Right atrium auricular region (tissue), 2 donors: ENCODE data around the gene GPT2. TPM values are rescaled to one million over a fixed set of nuclear protein-coding genes. Genes with fewer than 3 reads are reported as not detected.
A peak's percentile ranks its signal among the peaks of the same experiment; 100 is the strongest.

Experiments
- DNase-seq: peaks from one replicate; pipeline ENCODE4 v3.0.0-alpha.2; 2019; ENCODE audit warnings: low spot score
- H3K27ac ChIP-seq, 2 donors: fragments of 200-600 bp; sonication (generic); 1 replicate in 1 of 2; 2 replicates in 1 of 2; pipeline ENCODE4 v1.5.1; 2016 to 2019
- H3K27me3 ChIP-seq, 2 donors: fragments of 200-600 bp; sonication (generic); one replicate each; pipeline versions ENCODE4 v1.5.1 to v1.6.0; 2017 to 2019
- H3K36me3 ChIP-seq: fragments of 200-600 bp; sonication (generic); one replicate; pipeline ENCODE4 v1.5.1; 2016
- H3K4me1 ChIP-seq, 2 donors: fragments of 200-600 bp; sonication (generic); one replicate each; pipeline versions ENCODE4 v1.5.1 to v1.6.0; 2017 to 2019
- H3K4me3 ChIP-seq, 2 donors: fragments of 200-600 bp; sonication (generic); 1 replicate in 1 of 2; 2 replicates in 1 of 2; pipeline ENCODE4 v1.5.1; 2017 to 2019; ENCODE audit warnings: mild to moderate bottlenecking in 1 of 2, moderate library complexity in 1 of 2
- H3K9me3 ChIP-seq, 2 donors: fragments of 200-600 bp; sonication (generic); one replicate each; pipeline ENCODE4 v1.5.1; 2019
- total RNA-seq, 2 donors: library from RNA; depleted of rRNA; stranded (reverse); fragments of >200 nt; gene quantifications; one replicate each; pipeline ENCODE4 v1.1.0, GENCODE V29; 2016
- TF ChIP-seq, protein P1 (sequence below), 2 donors: fragments of 200-600 bp; sonication (generic); IDR thresholded peaks; one replicate each; pipeline ENCODE4 v1.5.1; 2019; ENCODE audit warnings: antibody characterized with exemption in 2 of 2

The GPT2 gene
- total RNA-seq, 2 donors from 2014 or later: 3.7 to 12.1 TPM

DNA sequence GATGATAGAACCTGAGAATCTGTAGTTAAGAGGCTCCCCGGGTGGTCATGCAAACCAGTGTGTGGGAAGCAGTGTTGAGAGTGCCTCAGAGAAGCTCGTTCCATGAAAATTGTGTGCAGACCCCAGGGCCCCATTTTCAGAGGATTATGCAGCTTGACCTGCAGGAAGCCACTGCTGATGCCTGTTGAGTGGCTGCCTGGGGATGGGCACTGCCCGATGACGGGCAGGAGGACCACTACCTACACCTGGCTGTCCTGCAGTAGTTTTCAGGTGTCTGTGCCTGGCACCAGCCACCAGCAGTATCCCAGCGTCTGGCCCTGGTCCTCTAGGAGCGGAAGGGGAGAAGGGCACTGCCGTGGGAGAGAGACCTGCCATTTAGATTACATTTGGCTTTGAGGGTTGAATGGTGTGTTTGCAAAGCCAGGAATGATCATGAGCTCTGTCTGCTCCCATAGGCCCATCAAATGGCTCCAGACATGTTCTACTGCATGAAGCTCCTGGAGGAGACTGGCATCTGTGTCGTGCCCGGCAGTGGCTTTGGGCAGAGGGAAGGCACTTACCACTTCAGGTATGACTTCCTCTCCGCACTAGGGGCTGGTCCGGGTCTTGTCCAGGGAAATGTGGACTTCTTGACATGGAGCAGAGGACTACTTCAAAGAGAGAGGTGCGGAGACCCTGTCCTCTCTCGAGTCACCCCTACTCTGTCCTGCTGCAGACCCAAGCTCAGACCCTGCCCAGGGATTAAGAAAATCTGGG, 42.5 kb downstream of the GPT2 start:
- TF ChIP-seq, protein P1, sequence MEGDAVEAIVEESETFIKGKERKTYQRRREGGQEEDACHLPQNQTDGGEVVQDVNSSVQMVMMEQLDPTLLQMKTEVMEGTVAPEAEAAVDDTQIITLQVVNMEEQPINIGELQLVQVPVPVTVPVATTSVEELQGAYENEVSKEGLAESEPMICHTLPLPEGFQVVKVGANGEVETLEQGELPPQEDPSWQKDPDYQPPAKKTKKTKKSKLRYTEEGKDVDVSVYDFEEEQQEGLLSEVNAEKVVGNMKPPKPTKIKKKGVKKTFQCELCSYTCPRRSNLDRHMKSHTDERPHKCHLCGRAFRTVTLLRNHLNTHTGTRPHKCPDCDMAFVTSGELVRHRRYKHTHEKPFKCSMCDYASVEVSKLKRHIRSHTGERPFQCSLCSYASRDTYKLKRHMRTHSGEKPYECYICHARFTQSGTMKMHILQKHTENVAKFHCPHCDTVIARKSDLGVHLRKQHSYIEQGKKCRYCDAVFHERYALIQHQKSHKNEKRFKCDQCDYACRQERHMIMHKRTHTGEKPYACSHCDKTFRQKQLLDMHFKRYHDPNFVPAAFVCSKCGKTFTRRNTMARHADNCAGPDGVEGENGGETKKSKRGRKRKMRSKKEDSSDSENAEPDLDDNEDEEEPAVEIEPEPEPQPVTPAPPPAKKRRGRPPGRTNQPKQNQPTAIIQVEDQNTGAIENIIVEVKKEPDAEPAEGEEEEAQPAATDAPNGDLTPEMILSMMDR (IDR thresholded peaks at IDR 0.05): no peak
- no peak overlapping the region for H3K4me3 ChIP-seq
- no peak overlapping the region for H3K27ac ChIP-seq
- H3K4me1 ChIP-seq: peaks cover 0 to 6% of the 10 kb centered on the region in 2 donors
- H3K36me3 ChIP-seq: no peaks in the 10 kb centered on the region
- no peaks in the 10 kb centered on the region for H3K9me3 ChIP-seq
- DNase-seq: no peak
- H3K27me3 ChIP-seq: no peaks in the 10 kb centered on the region

GRCh38 chr16:46927273-46927672, 43.1 kb downstream of the GPT2 start:
- Histone ChIP-seq H3K27ac (no peak overlapping the region), H3K4me3 (no peak overlapping the region), H3K36me3 (no peaks in the 10 kb centered on the region)

GRCh38 chr16:46928811-46929210, 44.6 kb downstream of the GPT2 start:
- DNase-seq: no peak
- Histone ChIP-seq H3K36me3 (no peaks in the 10 kb centered on the region), H3K27me3 (no peaks in the 10 kb centered on the region), H3K4me3 (no peak overlapping the region), H3K4me1 (peaks cover 0 to 6% of the 10 kb centered on the region in 2 donors), H3K27ac (no peak overlapping the region), H3K9me3 (no peaks in the 10 kb centered on the region)
- TF ChIP-seq, protein P1 (IDR thresholded peaks at IDR 0.05): no peak

More at GRCh38 chr16:46927273-46927672, 43.1 kb downstream of the GPT2 start:
- Histone ChIP-seq H3K4me1 (peaks cover 0 to 6% of the 10 kb centered on the region in 2 donors), H3K9me3 (no peaks in the 10 kb centered on the region), H3K27me3 (no peaks in the 10 kb centered on the region)
- TF ChIP-seq, protein P1 (IDR thresholded peaks at IDR 0.05): no peak
- no peak for DNase-seq

DNA sequence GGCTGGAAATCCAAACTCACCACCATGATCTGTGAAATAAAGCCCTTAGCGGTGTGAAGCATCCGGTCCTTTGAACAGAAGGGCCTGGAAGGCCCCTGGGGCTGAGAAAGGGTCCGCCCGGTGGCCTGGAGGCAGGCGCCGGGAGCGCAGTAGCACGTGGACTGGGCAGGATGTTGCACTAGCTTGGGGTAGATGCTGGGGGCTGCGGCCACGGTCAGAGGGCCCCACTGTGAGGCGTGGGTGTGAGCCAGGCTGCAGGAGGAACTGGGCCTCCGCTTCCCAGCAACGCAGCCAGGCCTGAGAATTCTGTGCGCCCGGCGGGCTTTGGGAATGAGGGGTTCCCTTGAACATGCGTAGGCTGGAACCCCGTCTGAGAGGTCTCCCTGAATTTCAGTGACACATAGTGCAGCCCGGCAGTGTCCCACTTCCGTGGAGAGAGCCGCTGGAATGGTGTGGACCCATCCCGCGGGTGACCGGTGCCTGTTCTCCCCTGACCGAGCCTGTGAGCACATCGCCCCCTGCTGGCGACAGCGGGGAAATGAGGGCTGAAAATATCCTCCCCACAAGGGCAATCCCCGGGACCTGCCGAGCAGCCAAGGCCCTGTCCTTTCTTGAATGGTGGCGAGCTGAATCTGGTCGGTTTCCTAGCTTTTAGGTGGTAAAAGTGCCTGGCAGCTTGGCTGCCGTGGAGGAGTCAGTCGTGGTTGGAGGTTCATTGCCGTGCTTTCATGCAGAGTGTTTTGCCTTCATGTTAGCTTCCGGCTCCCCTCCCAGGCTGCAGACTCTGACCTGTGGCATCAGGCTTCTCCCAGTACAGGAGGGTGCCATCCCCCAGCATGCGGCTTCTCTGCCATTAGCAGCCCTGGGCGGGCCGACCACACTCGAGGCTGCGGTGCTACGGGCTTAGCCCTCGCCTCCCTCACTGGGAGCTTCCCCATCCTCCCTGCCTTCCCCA, 45.5 kb downstream of the GPT2 start:
- TF ChIP-seq, protein P1 (IDR thresholded peaks at IDR 0.05): peak; percentile 87 to 89
- H3K27ac ChIP-seq: no peak overlapping the region
- H3K27me3 ChIP-seq: no peaks in the 10 kb centered on the region

GRCh38 chr16:46930861-46931260, 46.7 kb downstream of the GPT2 start:
- peaks cover 0 to 6% of the 10 kb centered on the region in 2 donors for H3K4me1 ChIP-seq
- TF ChIP-seq, protein P1 (IDR thresholded peaks at IDR 0.05): no peak
- DNase-seq: no peak
- H3K4me3 ChIP-seq: no peak overlapping the region
- no peaks in the 10 kb centered on the region for H3K9me3 ChIP-seq
- no peaks in the 10 kb centered on the region for H3K36me3 ChIP-seq
- no peak overlapping the region for H3K27ac ChIP-seq
- H3K27me3 ChIP-seq: no peaks in the 10 kb centered on the region

More for the DNA sequence above, 45.5 kb downstream of the GPT2 start:
- Histone ChIP-seq H3K9me3 (no peaks in the 10 kb centered on the region), H3K4me3 (no peak overlapping the region), H3K4me1 (peaks cover 0 to 6% of the 10 kb centered on the region in 2 donors), H3K36me3 (no peaks in the 10 kb centered on the region)
- peak; percentile 60 for DNase-seq
